Ovary (tissue), 9 donors: Measurements from ENCODE around the gene FKBP4. TPM values are rescaled to one million over a fixed set of nuclear protein-coding genes. Genes with fewer than 3 reads are reported as not detected.

Experiments
- DNase-seq, 5 donors: peaks; one replicate each; pipeline ENCODE4 v3.0.0-alpha.2; 2019 to 2020
- H3K27ac ChIP-seq, 2 donors: fragments of 200-600 bp; one replicate each; pipeline versions ENCODE4 v1.5.1 to v1.8.0; 2019 to 2022
- H3K27me3 ChIP-seq: fragments of 200-600 bp; one replicate; pipeline ENCODE4 v1.8.0; 2022
- H3K36me3 ChIP-seq: fragments of 200-600 bp; sonication (generic); one replicate; pipeline ENCODE4 v1.5.1; 2019
- H3K4me1 ChIP-seq: one replicate; pipeline ENCODE4 v1.8.1; 2013; ENCODE audit warnings: mild to moderate bottlenecking, moderate library complexity; ENCODE audit not compliant: insufficient read depth
- H3K4me3 ChIP-seq: fragments of 200-600 bp; sonication (generic); one replicate; pipeline ENCODE4 v1.5.1; 2017
- H3K9me3 ChIP-seq, 2 donors: fragments of 200-600 bp in 1 of 2; sonication (generic) in 1 of 2; one replicate each; pipeline versions ENCODE4 v1.5.1 to v1.8.1; 2013 to 2019; ENCODE audit warnings: mild to moderate bottlenecking in 1 of 2, moderate library complexity in 1 of 2
- CTCF ChIP-seq, 3 donors: fragments of 450-650 bp in 2 of 3; fragments of 200-600 bp in 1 of 3; IDR thresholded peaks; one replicate each; pipeline versions ENCODE4 v1.5.1 to v1.8.0; 2016 to 2022; ENCODE audit warnings: antibody characterized with exemption in 3 of 3, mild to moderate bottlenecking in 1 of 3
- EP300 ChIP-seq: sonication (generic); formaldehyde crosslinking; IDR thresholded peaks from one replicate; pipeline ENCODE4 v1.6.1; 2017; ENCODE audit warnings: antibody characterized with exemption
- POLR2A ChIP-seq: fragments of 450-650 bp; IDR thresholded peaks from one replicate; pipeline ENCODE4 v1.6.1; 2017; ENCODE audit warnings: antibody characterized with exemption, mild to moderate bottlenecking, moderate library complexity
- WGBS, 3 donors: extraction: QIAGEN DNeasy Blood & Tissue Kit in 1 of 3; methylation state at CpG; one replicate each; pipeline versions ENCODE4 v1.1.5 to v1.1.7; 2013 to 2017; 5-methylcytosine and 5-hydroxymethylcytosine counted together
- intact Hi-C, 4 donors: fragments of 100-400 bp; cut with DNase I; formaldehyde crosslinking; loops; one replicate each; pipeline versions ENCODE4 v1.11.0 to v1.15.1; 2022 to 2023
- polyA plus RNA-seq, 2 donors: library from polyadenylated mRNA; stranded (reverse); fragments of 200-250 nt in 1 of 2; fragments of 350-450 nt in 1 of 2; fragmentation: Illumina TruSeq in 1 of 2; extraction: RNeasy Lipid Tissue Mini Kit (QIAGEN cat#74804) in 1 of 2; gene quantifications; one replicate each; pipeline ENCODE4 v1.2.3, GENCODE V29; 2013 to 2014
- total RNA-seq, 7 donors: library from RNA; depleted of rRNA in 2 of 7; stranded (reverse); fragments of >200 nt in 2 of 7; fragmentation: NEBNext Ultra II Directional in 3 of 7; extraction: Animal tissue kit (Norgen Biotek cat#: 25700) in 3 of 7; gene quantifications; one replicate each; pipeline versions ENCODE4 v1.1.0 to v1.2.4, GENCODE V29; 2016 to 2023
- donor health status: DM: no; HTN: no; CAD: no; lungs with moderate emphysema.
- donor health status: DM: no; HTN: no; CAD: no.
- donor health status: Bipolar disorder and iron deficiency.
- donor health status: DM: yes; HTN: yes; CAD: no.
- donor health status: DM: no; HTN: no; CAD: no.
- donor health status: DM: yes; HTN: yes; CAD: no.

The FKBP4 gene
- total and polyA plus RNA-seq, 9 donors, result 25.1 to 109 (median 57.5) TPM

DNA sequence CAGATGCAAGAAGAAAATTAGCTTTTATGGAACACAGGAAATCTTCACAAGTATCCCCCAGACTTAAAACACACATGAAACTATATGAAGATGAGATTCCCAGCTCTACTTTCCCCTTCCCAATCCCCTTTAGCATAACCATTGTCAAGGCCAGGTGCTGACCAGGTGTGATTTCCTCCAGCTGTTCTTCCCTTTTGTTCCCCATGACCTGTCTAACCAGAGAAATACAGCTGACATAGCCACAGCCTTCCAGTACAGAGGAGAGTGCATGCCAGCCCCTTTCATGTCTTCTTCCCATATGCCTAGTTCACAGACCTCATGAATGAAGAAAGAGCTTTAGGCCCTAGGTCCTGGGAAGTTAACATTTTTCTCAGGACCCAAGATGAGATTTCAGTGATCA, 43.5 kb upstream of the FKBP4 start:
- no peak for DNase-seq
- Histone ChIP-seq H3K27me3 (no peaks in the 10 kb centered on the region), H3K27ac (no peak overlapping the region), H3K4me3 (no peak overlapping the region), H3K36me3 (no peaks in the 10 kb centered on the region), H3K4me1 (peaks cover 5% of the 10 kb centered on the region), H3K9me3 (no peaks in the 10 kb centered on the region)
- intact Hi-C loops, result no loop called here
- TF ChIP-seq POLR2A, result no peak
- no peak for TF ChIP-seq CTCF (IDR thresholded peaks at IDR 0.05)
- no peak for TF ChIP-seq EP300

DNA sequence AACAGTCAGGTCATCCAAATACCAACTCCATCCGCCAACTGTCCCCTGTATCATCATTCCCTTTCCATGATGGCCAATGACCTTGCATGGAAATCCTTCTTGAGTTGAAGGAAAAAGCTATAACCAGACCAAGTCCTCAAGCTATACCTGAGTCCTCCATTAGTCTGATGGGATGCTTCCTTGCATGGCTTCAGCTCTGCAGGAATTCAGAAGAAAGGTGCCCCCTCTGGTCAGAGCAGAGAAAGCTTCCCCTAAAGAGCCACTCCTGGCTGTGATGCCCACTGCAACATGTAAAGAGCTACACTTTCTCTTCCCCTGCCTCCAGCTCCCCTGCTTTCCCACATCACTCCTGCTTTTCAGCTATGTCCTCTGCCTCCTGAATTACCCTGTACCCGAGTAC, 43.1 kb upstream of the FKBP4 start:
- Histone ChIP-seq H3K36me3 (no peaks in the 10 kb centered on the region), H3K9me3 (no peaks in the 10 kb centered on the region), H3K4me1 (peaks cover 5% of the 10 kb centered on the region), H3K27ac (no peak overlapping the region), H3K4me3 (no peak overlapping the region), H3K27me3 (no peaks in the 10 kb centered on the region)
- intact Hi-C loops, result no loop called here
- 65 to 67% (median 65%) methylated on average over 2 of the region's 2 CpGs for WGBS, 3 donors
- no peak for TF ChIP-seq POLR2A
- no peak for DNase-seq

DNA sequence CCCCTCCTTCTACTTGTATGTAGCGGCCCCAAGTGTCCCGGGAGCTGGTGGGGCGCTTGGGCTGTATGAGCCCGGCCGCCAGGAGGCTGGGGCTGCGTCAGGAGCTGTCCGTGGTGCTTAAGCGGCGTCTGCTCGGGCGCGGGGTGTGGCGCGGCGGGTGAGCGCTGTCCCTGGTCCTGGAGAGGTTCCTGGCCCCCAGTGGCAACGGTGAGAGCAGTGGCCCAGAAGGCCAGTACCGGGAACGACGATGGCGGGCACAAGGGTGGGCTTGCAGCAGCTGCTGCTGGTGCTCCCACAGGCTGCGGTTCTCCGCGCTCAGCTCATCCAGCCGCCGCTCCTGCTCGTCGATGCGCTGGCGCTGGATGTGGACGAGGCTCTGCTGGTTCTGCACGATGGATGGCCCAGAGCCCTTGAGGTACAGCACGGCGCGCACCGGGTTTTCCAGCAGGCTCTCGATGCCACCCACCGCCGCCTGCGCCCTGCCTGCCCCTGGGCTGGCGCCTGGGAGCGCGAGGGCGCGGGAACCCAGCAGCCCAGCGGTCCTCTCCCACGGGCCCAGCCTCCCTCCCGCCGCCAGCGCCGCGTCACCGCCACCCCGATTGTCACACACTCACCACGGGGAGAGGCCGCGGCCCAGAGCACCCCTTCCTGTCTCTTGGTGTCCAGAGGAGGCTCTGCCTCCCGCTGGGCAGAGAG, 41.9 kb upstream of the FKBP4 start:
- Histone ChIP-seq H3K27ac (no peak overlapping the region), H3K4me1 (peaks cover 5% of the 10 kb centered on the region), H3K9me3 (no peaks in the 10 kb centered on the region), H3K27me3 (no peaks in the 10 kb centered on the region), H3K4me3 (no peak overlapping the region), H3K36me3 (no peaks in the 10 kb centered on the region)
- TF ChIP-seq CTCF (IDR thresholded peaks at IDR 0.05) (no peak), POLR2A (no peak), EP300 (no peak)
- 4 to 7% (median 5%) methylated on average over 53 to 58 of the region's 58 CpGs for WGBS, 3 donors
- peak; percentile 66 to 90 (median 88) for DNase-seq
- intact Hi-C loops, result no loop called here

DNA sequence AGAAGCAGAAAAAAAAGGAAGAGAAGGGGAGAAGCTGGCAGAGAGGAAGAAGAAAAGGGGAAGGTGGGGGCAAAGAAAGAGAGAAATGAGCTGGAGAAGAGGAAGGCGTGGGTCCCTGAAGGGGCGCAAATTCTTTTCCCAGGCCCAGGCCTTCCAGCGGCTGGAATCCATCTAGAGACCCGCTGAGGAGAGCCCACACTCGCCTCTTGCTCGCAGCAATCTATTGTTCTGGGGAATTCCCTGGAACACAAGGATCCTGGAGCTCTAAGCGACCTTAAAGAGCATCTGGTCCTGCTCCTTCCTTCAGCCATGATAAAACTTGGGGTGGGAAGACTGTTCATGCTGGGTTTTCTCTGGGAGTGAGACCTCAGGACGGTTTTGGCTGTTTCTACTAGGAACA, 41.2 kb upstream of the FKBP4 start:
- whole genome bisulfite sequencing, 3 donors, result 43 to 45% (median 44%) methylated on average over 8 of the region's 8 CpGs
- H3K36me3 ChIP-seq, result no peaks in the 10 kb centered on the region
- no peak for DNase-seq
- no peaks in the 10 kb centered on the region for H3K9me3 ChIP-seq
- no peak for TF ChIP-seq CTCF (IDR thresholded peaks at IDR 0.05)
- no peak for TF ChIP-seq POLR2A
- no peak for TF ChIP-seq EP300
- intact Hi-C loops, result no loop called here
- H3K4me3 ChIP-seq, result no peak overlapping the region
- H3K27ac ChIP-seq, result no peak overlapping the region
- H3K27me3 ChIP-seq, result no peaks in the 10 kb centered on the region
- H3K4me1 ChIP-seq, result peaks cover 5% of the 10 kb centered on the region

- Histone ChIP-seq H3K4me3 (no peak overlapping the region), H3K4me1 (peaks cover 5% of the 10 kb centered on the region), H3K9me3 (no peaks in the 10 kb centered on the region), H3K27ac (no peak overlapping the region), H3K27me3 (no peaks in the 10 kb centered on the region), H3K36me3 (no peaks in the 10 kb centered on the region)
- no peak for DNase-seq
- TF ChIP-seq POLR2A (no peak), CTCF (IDR thresholded peaks at IDR 0.05) (no peak), EP300 (no peak)
- intact Hi-C loops, result no loop called here
Measured at GRCh38 chr12:2754208-2754607, 40.6 kb upstream of the FKBP4 start.
